PC-3 (cell line): ENCODE data around the gene ASH1L. TPM values are rescaled to one million over a fixed set of nuclear protein-coding genes. Genes with fewer than 3 reads are reported as not detected.

Experiments used
- ATAC-seq: fragments of 200-7000 bp; cut with Tn5 transposase; 2 replicates; pipeline ENCODE4 v1.9.1; 2020; ENCODE audit warnings: mild to moderate bottlenecking, moderate library complexity
- BruUV-seq: library from RNA; stranded (reverse); fragments of 400-500 nt; replicated peaks from 2 replicates; lab custom pipeline; 2021; lab: Mats Ljungman, UMichigan
- CTCF ChIA-PET: fragments of 300-600 bp; sonication (Branson Sonifier 250); formaldehyde crosslinking; loops from one replicate; lab custom pipeline; 2022; ENCODE audit warnings: antibody characterized with exemption; lab: Charles Lee
- POLR2A ChIA-PET: fragments of 300-600 bp; sonication (Branson Sonifier 250); formaldehyde crosslinking; loops from one replicate; lab custom pipeline; 2022; ENCODE audit warnings: antibody characterized with exemption; ENCODE audit not compliant: unreplicated experiment; lab: Charles Lee
- DNase-seq: peaks from one replicate; pipeline ENCODE4 v3.0.0-alpha.2; 2015
- H2AFZ ChIP-seq: fragments of 300-600 bp; sonication (generic); 2 replicates; pipeline ENCODE4 v1.6.0; 2016; ENCODE audit warnings: antibody characterized with exemption, low read length
- H3F3A ChIP-seq: fragments of 300-600 bp; sonication (generic); one replicate; pipeline ENCODE4 v1.6.0; 2017; ENCODE audit warnings: antibody characterized with exemption, low read length, control low read depth, mild to moderate bottlenecking; ENCODE audit not compliant: unreplicated experiment
- H3K27ac ChIP-seq: fragments of 300-600 bp; sonication (generic); 2 replicates; pipeline ENCODE4 v1.5.1; 2016; ENCODE audit warnings: mild to moderate bottlenecking, low read length
- H3K27me3 ChIP-seq: fragments of 300-600 bp; sonication (generic); 2 replicates; pipeline ENCODE4 v1.6.1; 2016; ENCODE audit warnings: low read length, mixed read lengths
- H3K36me3 ChIP-seq: fragments of 300-600 bp; sonication (generic); 2 replicates; pipeline ENCODE4 v1.6.1; 2016; ENCODE audit warnings: low read depth, mixed run types, low read length, mixed read lengths
- H3K4me1 ChIP-seq: fragments of 300-600 bp; sonication (generic); 2 replicates; pipeline ENCODE4 v1.5.1; 2016; ENCODE audit warnings: low read length; ENCODE audit not compliant: insufficient read depth
- H3K4me2 ChIP-seq: fragments of 300-600 bp; sonication (generic); 2 replicates; pipeline ENCODE4 v1.6.0; 2016; ENCODE audit warnings: low read length
- H3K4me3 ChIP-seq: fragments of 300-600 bp; sonication (generic); 2 replicates; pipeline ENCODE4 v1.5.1; 2016; ENCODE audit warnings: mild to moderate bottlenecking, low read length, mixed read lengths
- H3K79me2 ChIP-seq: fragments of 300-600 bp; sonication (generic); 2 replicates; pipeline ENCODE4 v1.6.1; 2017; ENCODE audit warnings: low read length, mixed read lengths
- H3K9ac ChIP-seq: fragments of 300-600 bp; sonication (generic); 2 replicates; pipeline ENCODE4 v1.6.0; 2016; ENCODE audit warnings: mild to moderate bottlenecking, low read length
- H3K9me2 ChIP-seq: fragments of 300-600 bp; sonication (generic); replicated peaks from 2 replicates; pipeline ENCODE4 v1.6.1; 2016; ENCODE audit warnings: mixed run types, low read length, mixed read lengths
- H3K9me3 ChIP-seq: fragments of 300-600 bp; sonication (generic); 2 replicates; pipeline ENCODE4 v1.6.1; 2016; ENCODE audit warnings: low read length, mixed read lengths
- H4K20me1 ChIP-seq: fragments of 300-600 bp; sonication (generic); 2 replicates; pipeline ENCODE4 v1.6.1; 2016; ENCODE audit warnings: low read length, mixed read lengths
- EZH2 ChIP-seq: fragments of 300-600 bp; sonication (generic); IDR thresholded peaks from one replicate; pipeline ENCODE4 v1.6.1; 2017; ENCODE audit warnings: antibody characterized with exemption, mild to moderate bottlenecking, low read length; ENCODE audit not compliant: unreplicated experiment
- EZH2phosphoT487 ChIP-seq: fragments of 300-600 bp; sonication (generic); IDR thresholded peaks from 2 replicates; pipeline ENCODE4 v1.6.1; 2018; ENCODE audit warnings: mild to moderate bottlenecking, antibody characterized with exemption, low read length, borderline replicate concordance
- intact Hi-C: fragments of 100-400 bp; cut with micrococcal nuclease; formaldehyde crosslinking; loops from 2 replicates; pipeline ENCODE4 v1.9.0; 2023
- total RNA-seq: library from RNA; depleted of rRNA; stranded (reverse); fragments of >200 nt; gene quantifications from 2 replicates; pipeline ENCODE4 v1.2.3, GENCODE V29; 2014
- TF ChIP-seq, protein P1 (sequence below): fragments of 300-600 bp; sonication (generic); conservative IDR thresholded peaks from 2 replicates; pipeline ENCODE4 v1.5.1; 2017; ENCODE audit warnings: antibody characterized with exemption, low read depth, mild to moderate bottlenecking, low read length

The ASH1L gene
- total RNA-seq, 1 experiment from 2014 or later: 27.6 TPM

DNA sequence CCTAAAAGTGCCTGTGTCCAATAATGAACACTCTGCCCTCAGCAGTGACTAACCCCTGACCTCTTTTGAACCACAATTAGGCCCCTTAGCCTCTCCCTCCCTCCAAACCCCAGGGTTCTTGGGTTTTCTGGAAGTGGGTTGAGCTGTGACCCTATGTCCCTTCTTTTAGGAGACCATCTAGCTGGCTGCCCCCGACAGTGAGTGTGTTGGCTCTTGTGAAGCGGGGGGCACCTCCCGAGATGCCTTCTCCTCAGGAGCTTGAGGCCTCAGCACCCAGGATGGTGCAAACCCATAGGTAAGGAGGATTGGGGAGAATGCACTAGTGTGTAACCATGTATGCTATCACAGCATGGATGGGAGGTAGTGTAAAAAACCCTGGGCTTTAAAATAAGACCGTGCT lies 234.6 kb downstream of the ASH1L start:
- intact Hi-C loops: no loop called here
- no TSS peak for BruUV-seq
- Histone ChIP-seq H3F3A (no peaks in the 10 kb centered on the region), H3K4me3 (no peak overlapping the region), H3K4me1 (peaks cover 17% of the 10 kb centered on the region; the same call in 1 of the 2 replicates), H3K27me3 (no peaks in the 10 kb centered on the region), H2AFZ (no peak overlapping the region), H3K4me2 (no peak overlapping the region), H4K20me1 (0 out of 2 replicates have a peak, but pooled peaks cover 3% of the 10 kb centered on the region), H3K79me2 (peaks cover 29% of the 10 kb centered on the region), H3K9ac (no peak overlapping the region), H3K9me2 (no peaks in the 10 kb centered on the region), H3K36me3 (peaks cover 27% of the 10 kb centered on the region), H3K27ac (no peak overlapping the region), H3K9me3 (no peaks in the 10 kb centered on the region)
- ChIA-PET POLR2A (no interaction called here), CTCF (no interaction called here)
- DNase-seq (no peak), ATAC-seq (no peak)
- TF ChIP-seq, protein P1, sequence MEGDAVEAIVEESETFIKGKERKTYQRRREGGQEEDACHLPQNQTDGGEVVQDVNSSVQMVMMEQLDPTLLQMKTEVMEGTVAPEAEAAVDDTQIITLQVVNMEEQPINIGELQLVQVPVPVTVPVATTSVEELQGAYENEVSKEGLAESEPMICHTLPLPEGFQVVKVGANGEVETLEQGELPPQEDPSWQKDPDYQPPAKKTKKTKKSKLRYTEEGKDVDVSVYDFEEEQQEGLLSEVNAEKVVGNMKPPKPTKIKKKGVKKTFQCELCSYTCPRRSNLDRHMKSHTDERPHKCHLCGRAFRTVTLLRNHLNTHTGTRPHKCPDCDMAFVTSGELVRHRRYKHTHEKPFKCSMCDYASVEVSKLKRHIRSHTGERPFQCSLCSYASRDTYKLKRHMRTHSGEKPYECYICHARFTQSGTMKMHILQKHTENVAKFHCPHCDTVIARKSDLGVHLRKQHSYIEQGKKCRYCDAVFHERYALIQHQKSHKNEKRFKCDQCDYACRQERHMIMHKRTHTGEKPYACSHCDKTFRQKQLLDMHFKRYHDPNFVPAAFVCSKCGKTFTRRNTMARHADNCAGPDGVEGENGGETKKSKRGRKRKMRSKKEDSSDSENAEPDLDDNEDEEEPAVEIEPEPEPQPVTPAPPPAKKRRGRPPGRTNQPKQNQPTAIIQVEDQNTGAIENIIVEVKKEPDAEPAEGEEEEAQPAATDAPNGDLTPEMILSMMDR: no peak
- TF ChIP-seq EZH2 (no peak), EZH2phosphoT487 (no peak)

DNA sequence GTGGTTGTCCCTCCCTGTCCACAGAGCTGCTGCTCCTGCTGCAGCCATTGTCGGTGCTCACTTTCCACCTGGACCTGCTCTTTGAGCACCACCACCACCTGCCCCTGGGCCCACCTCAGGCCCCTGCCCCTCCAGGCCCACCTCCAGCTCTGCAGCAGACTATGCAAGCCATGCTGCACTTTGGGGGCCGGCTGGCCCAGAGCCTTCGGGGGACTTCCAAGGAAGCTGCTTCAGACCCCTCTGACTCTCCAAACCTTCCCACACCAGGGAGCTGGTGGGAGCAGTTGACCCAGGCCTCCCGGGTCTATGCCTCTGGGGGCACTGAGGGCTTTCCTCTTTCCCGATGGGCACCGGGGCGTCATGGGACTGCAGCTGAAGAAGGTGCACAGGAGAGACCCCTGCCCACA lies 236.0 kb downstream of the ASH1L start:
- Histone ChIP-seq H4K20me1 (0 out of 2 replicates have a peak, but pooled peaks cover 3% of the 10 kb centered on the region), H3K9me3 (no peaks in the 10 kb centered on the region), H3K79me2 (peaks cover 29% of the 10 kb centered on the region), H2AFZ (no peak overlapping the region), H3K36me3 (peaks cover 27% of the 10 kb centered on the region), H3K4me3 (no peak overlapping the region), H3F3A (no peaks in the 10 kb centered on the region), H3K4me2 (0 out of 2 replicates have a peak overlapping the region, but pooled peaks have one; percentile 93), H3K4me1 (peaks cover 26% of the 10 kb centered on the region), H3K27me3 (no peaks in the 10 kb centered on the region), H3K9ac (no peak overlapping the region), H3K27ac (no peak overlapping the region), H3K9me2 (no peaks in the 10 kb centered on the region)
- DNase-seq (no peak), ATAC-seq (no peak)
- CTCF ChIA-PET: no interaction called here
- POLR2A ChIA-PET: interaction anchor here (0.6 kb wide), 1 partner anchor 16 kb away, joined by 5 read pairs; no protein-coding TSS in a partner anchor
- TF ChIP-seq EZH2: no peak
- no peak for TF ChIP-seq EZH2phosphoT487
- TF ChIP-seq, protein P1: no peak
- intact Hi-C loops: no loop called here
- no TSS peak for BruUV-seq

DNA sequence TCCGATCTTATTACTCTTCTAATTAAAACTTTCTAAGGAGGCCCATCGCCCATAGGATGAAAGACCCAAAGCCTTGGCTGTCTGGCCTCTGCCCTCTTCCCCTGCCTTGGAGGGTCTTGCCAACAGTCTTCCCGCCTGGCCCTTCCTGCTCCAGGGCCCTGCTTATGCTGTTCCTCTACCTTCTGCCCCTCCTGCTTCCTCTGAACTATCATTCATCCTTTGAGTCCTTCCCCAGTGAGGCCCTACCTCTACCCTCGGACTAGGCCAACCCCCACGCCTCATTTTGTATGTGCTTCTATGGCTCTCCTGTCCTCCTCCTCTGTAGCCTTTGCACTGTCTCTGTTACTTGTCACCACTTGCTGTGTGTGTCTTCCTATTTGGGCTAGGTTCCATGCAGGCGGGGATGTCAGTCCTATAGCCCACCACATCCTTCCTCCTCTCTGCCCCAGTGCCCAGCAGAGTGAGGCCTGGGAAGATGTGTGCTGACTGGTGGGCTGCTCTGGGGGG lies 236.5 kb downstream of the ASH1L start:
- BruUV-seq: no TSS peak
- Histone ChIP-seq H3K9me2 (no peaks in the 10 kb centered on the region), H4K20me1 (0 out of 2 replicates have a peak, but pooled peaks cover 3% of the 10 kb centered on the region), H3K4me3 (peak overlapping the region; percentile 80), H3K36me3 (peaks cover 24% of the 10 kb centered on the region), H3F3A (no peaks in the 10 kb centered on the region), H3K27ac (no peak overlapping the region), H3K79me2 (peaks cover 29% of the 10 kb centered on the region), H3K27me3 (no peaks in the 10 kb centered on the region), H3K9me3 (no peaks in the 10 kb centered on the region), H3K4me1 (peaks cover 27% of the 10 kb centered on the region), H3K9ac (no peak overlapping the region), H2AFZ (no peak overlapping the region), H3K4me2 (peak overlapping the region; percentile 93)
- ChIA-PET POLR2A (no interaction called here), CTCF (no interaction called here)
- intact Hi-C loops: no loop called here
- TF ChIP-seq EZH2phosphoT487 (no peak), EZH2 (no peak)
- TF ChIP-seq, protein P1: no peak
- ATAC-seq (no peak), DNase-seq (no peak)
